Tibial nerve (tissue), 4 donors: ENCODE data around the gene GPC6.

ENCODE experiments used
- CTCF ChIP-seq, 5 experiments: fragments of 200-600 bp in 3 of 5; fragments of 450-650 bp in 2 of 5; sonication (generic) in 3 of 5; IDR thresholded peaks; one replicate each; pipeline ENCODE4 v1.5.1; 2016 to 2019; ENCODE audit warnings: antibody characterized with exemption in 5 of 5, mild to moderate bottlenecking in 3 of 5, moderate library complexity in 2 of 5
- EP300 ChIP-seq, 2 donors: sonication (generic); formaldehyde crosslinking; IDR thresholded peaks; one replicate each; pipeline ENCODE4 v1.6.1; 2017; ENCODE audit warnings: antibody characterized with exemption in 2 of 2, mild to moderate bottlenecking in 1 of 2
- POLR2A ChIP-seq, 2 donors: fragments of 450-650 bp; IDR thresholded peaks; one replicate each; pipeline ENCODE4 v1.6.1; 2017; ENCODE audit warnings: antibody characterized with exemption in 2 of 2, mild to moderate bottlenecking in 2 of 2, moderate library complexity in 2 of 2

- no peak for TF ChIP-seq CTCF (IDR thresholded peaks at IDR 0.05)
- TF ChIP-seq POLR2A (IDR thresholded peaks at IDR 0.05), result no peak
- no peak for TF ChIP-seq EP300 (IDR thresholded peaks at IDR 0.05)
Observed at GRCh38 chr13:94210816-94211215, 984.2 kb downstream of the GPC6 start.
